Keratinocyte (primary cell): ENCODE measurements around the gene CXCL1. TPM values are rescaled to one million over a fixed set of nuclear protein-coding genes. Genes with fewer than 3 reads are reported as not detected.

Experiments
- DNase-seq: peaks from one replicate; pipeline ENCODE4 v3.0.0-alpha.2; 2011; ENCODE audit warnings: low read depth, missing footprints, low spot score
- FAIRE-seq: peaks from 2 replicates; lab custom pipeline; 2011; peaks lifted over from hg19 to GRCh38; lab: Jason Lieb, UNC
- H2AFZ ChIP-seq: 2 replicates; pipeline ENCODE4 v1.6.0; 2012; ENCODE audit warnings: low read length, control low read depth, inconsistent platforms; ENCODE audit not compliant: control insufficient read depth
- H3K27ac ChIP-seq: 2 replicates; pipeline ENCODE4 v1.5.1; 2011; ENCODE audit warnings: low read length; ENCODE audit not compliant: control insufficient read depth, insufficient read depth
- H3K27me3 ChIP-seq: 3 replicates; pipeline ENCODE4 v1.6.0; 2011; ENCODE audit warnings: low read length; ENCODE audit not compliant: control insufficient read depth, insufficient read depth; ENCODE audit errors: extremely low read depth
- H3K36me3 ChIP-seq, 2 experiments: 2 replicates in 1 of 2; 3 replicates in 1 of 2; pipeline ENCODE4 v1.5.1; 2011; ENCODE audit warnings: low read length in 2 of 2, mild to moderate bottlenecking in 1 of 2; ENCODE audit not compliant: control insufficient read depth in 2 of 2, insufficient read depth in 2 of 2; ENCODE audit errors: extremely low read depth in 1 of 2
- H3K4me1 ChIP-seq: 3 replicates; pipeline ENCODE4 v1.5.1; 2011; ENCODE audit warnings: low read length; ENCODE audit not compliant: control insufficient read depth, insufficient read depth; ENCODE audit errors: extremely low read depth
- H3K4me2 ChIP-seq: 3 replicates; pipeline ENCODE4 v1.6.0; 2011; ENCODE audit warnings: low read depth, low read length; ENCODE audit not compliant: control insufficient read depth, insufficient read depth; ENCODE audit errors: extremely low read depth
- H3K4me3 ChIP-seq, 3 experiments: fragments of 200-600 bp in 1 of 3; sonication (generic) in 1 of 3; 2 replicates in 2 of 3; 3 replicates in 1 of 3; pipeline ENCODE4 v1.5.1; 2011 to 2016; ENCODE audit warnings: low read length in 3 of 3, mild to moderate bottlenecking in 3 of 3, control low read depth in 2 of 3, inconsistent platforms in 1 of 3, low read depth in 1 of 3, mixed read lengths in 1 of 3, mixed run types in 1 of 3, moderate library complexity in 1 of 3; ENCODE audit not compliant: control insufficient read depth in 2 of 3, insufficient read depth in 2 of 3; ENCODE audit errors: extremely low read depth in 1 of 3
- H3K79me2 ChIP-seq: 2 replicates; pipeline ENCODE4 v1.6.0; 2012; ENCODE audit warnings: low read length; ENCODE audit not compliant: control insufficient read depth, insufficient read depth
- H3K9ac ChIP-seq: 3 replicates; pipeline ENCODE4 v1.6.0; 2011; ENCODE audit warnings: low read length; ENCODE audit not compliant: control insufficient read depth, insufficient read depth; ENCODE audit errors: extremely low read depth
- H3K9me1 ChIP-seq: 3 replicates; pipeline ENCODE4 v1.6.0; 2011; ENCODE audit warnings: low read length; ENCODE audit not compliant: control insufficient read depth, insufficient read depth; ENCODE audit errors: extremely low read depth
- H3K9me3 ChIP-seq: 2 replicates; pipeline ENCODE4 v1.5.1; 2012; ENCODE audit warnings: low read depth, low read length; ENCODE audit not compliant: control insufficient read depth
- H4K20me1 ChIP-seq: 3 replicates; pipeline ENCODE4 v1.6.0; 2011; ENCODE audit warnings: low read length; ENCODE audit not compliant: control insufficient read depth, insufficient read depth; ENCODE audit errors: extremely low read depth
- EZH2 ChIP-seq: IDR thresholded peaks from one replicate; pipeline ENCODE4 v1.6.1; 2012; ENCODE audit warnings: inconsistent platforms, mild to moderate bottlenecking, low read length, moderate library complexity
- dilution Hi-C: fragments of 300-500 bp; cut with MboI; formaldehyde crosslinking; loops from one replicate; pipeline ENCODE4 v1.7.0; 2020; ENCODE audit warnings: low sequenced_read_pairs; ENCODE audit not compliant: extremely low pct_ligation_motif_present
- polyA plus RNA-seq, 5 experiments: library from polyadenylated mRNA; depleted of rRNA in 3 of 5; stranded (reverse) in 3 of 5; stranded (forward) in 1 of 5; unstranded in 1 of 5; fragments of >200 nt; gene quantifications; 1 replicate in 1 of 5; 2 replicates in 3 of 5; 3 replicates in 1 of 5; pipeline versions ENCODE4 v1.2.1 to v1.2.3, GENCODE V29; 2011 to 2012; ENCODE audit warnings: missing spikeins in 2 of 5, low read depth in 1 of 5, low replicate concordance in 1 of 5
- TF ChIP-seq, protein P1 (sequence below), 3 experiments: IDR thresholded peaks in 1 of 3; conservative IDR thresholded peaks in 1 of 3; optimal IDR thresholded peaks in 1 of 3; 2 replicates in 2 of 3; 3 replicates in 1 of 3; pipeline versions ENCODE3 to v1.5.1; 2011; ENCODE audit warnings: low read length in 3 of 3, mild to moderate bottlenecking in 3 of 3, moderate library complexity in 2 of 3, control low read depth in 1 of 3, inconsistent platforms in 1 of 3; ENCODE audit not compliant: insufficient read depth in 2 of 3; ENCODE audit errors: extremely low read depth in 1 of 3

The CXCL1 gene
- polyA plus RNA-seq, 1 donor (not counting 4 experiments of a cell fraction or from before 2014, with no cell fraction given): 35.5 TPM

DNA sequence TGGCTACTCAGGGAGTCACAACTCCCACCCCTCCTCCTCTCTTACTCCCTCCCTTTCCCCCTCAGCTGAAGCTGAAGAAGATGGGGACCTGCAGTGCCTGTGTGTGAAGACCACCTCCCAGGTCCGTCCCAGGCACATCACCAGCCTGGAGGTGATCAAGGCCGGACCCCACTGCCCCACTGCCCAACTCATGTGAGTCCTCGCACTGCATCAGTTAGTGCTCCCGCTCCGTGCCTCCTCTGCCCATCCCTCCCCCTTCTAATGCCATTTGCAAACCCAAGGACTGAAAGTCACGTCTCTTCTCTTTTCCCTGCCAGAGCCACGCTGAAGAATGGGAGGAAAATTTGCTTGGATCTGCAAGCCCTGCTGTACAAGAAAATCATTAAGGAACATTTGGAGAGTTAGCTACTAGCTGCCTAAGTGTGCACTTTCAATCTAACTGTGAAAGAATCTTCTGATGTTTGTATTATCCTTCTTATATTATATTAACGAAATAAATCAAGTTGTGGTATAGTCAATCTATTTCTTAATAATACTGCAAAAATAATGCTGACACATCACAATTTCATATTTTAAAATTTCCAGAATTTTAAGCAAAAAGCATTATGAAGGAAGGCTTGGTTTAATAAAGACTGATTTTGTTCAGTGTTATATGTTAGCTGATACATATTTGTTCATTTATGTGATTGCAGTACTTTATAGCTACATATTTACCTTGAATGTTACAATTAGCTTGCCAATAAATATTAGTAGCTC lies 15.3 kb upstream of the CXCL1 start:
- H2AFZ ChIP-seq: peak overlapping the region; percentile 73
- H3K9me1 ChIP-seq: no peaks in the 10 kb centered on the region
- TF ChIP-seq, protein P1, sequence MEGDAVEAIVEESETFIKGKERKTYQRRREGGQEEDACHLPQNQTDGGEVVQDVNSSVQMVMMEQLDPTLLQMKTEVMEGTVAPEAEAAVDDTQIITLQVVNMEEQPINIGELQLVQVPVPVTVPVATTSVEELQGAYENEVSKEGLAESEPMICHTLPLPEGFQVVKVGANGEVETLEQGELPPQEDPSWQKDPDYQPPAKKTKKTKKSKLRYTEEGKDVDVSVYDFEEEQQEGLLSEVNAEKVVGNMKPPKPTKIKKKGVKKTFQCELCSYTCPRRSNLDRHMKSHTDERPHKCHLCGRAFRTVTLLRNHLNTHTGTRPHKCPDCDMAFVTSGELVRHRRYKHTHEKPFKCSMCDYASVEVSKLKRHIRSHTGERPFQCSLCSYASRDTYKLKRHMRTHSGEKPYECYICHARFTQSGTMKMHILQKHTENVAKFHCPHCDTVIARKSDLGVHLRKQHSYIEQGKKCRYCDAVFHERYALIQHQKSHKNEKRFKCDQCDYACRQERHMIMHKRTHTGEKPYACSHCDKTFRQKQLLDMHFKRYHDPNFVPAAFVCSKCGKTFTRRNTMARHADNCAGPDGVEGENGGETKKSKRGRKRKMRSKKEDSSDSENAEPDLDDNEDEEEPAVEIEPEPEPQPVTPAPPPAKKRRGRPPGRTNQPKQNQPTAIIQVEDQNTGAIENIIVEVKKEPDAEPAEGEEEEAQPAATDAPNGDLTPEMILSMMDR (optimal IDR thresholded peaks at IDR 0.05 in 1 of 3, IDR thresholded peaks at IDR 0.05 in 1 of 3, conservative IDR thresholded peaks at IDR 0.05 in 1 of 3; ENCODE audit: extremely low read depth in 1 of 3, insufficient read depth in 2 of 3, low read length in 3 of 3): no peak
- no peak for TF ChIP-seq EZH2
- H3K79me2 ChIP-seq: no peaks in the 10 kb centered on the region
- peaks cover 8% of the 10 kb centered on the region for H3K27me3 ChIP-seq
- dilution Hi-C loops: no loop called here
- H3K9ac ChIP-seq: no peak overlapping the region
- H3K36me3 ChIP-seq: no peaks in the 10 kb centered on the region
- H3K4me2 ChIP-seq: peak overlapping the region; percentile 74
- peaks cover 9% of the 10 kb centered on the region for H3K4me1 ChIP-seq
- H4K20me1 ChIP-seq: no peaks in the 10 kb centered on the region
- peak overlapping the region in 1 of 3 experiments; percentile 44 for H3K4me3 ChIP-seq
- no peak overlapping the region for H3K27ac ChIP-seq
- DNase-seq (no peak), FAIRE-seq (no peak)
- no peaks in the 10 kb centered on the region for H3K9me3 ChIP-seq

DNA sequence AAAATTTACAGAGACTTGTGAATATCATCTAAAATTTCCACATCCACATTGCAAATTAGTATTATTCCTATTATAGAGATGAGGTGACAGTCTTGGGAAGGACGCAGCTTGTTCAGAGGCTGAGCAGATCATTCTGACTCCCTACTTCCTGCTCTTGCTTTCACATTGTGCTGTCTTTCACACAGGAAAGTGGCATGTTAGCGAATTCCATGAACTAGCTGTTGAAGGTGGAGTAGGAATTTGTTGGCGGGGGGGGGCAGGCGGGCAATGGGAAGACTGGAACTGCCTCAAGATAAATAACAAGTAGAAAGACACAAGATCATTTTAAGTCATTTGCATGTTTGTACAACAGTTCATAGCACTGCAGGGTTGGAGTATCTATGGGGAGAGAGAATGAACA lies 13.8 kb upstream of the CXCL1 start:
- no peak overlapping the region for H3K4me2 ChIP-seq
- no peak overlapping the region for H3K4me3 ChIP-seq
- TF ChIP-seq, protein P1 (optimal IDR thresholded peaks at IDR 0.05 in 1 of 3, IDR thresholded peaks at IDR 0.05 in 1 of 3, conservative IDR thresholded peaks at IDR 0.05 in 1 of 3; ENCODE audit: extremely low read depth in 1 of 3, insufficient read depth in 2 of 3, low read length in 3 of 3): no peak
- no peak for TF ChIP-seq EZH2
- peaks cover 9% of the 10 kb centered on the region for H3K4me1 ChIP-seq
- H3K27me3 ChIP-seq: peaks cover 8% of the 10 kb centered on the region
- H2AFZ ChIP-seq: no peak overlapping the region
- dilution Hi-C loops: no loop called here
- peak; percentile 17 for FAIRE-seq
- H3K79me2 ChIP-seq: no peaks in the 10 kb centered on the region
- no peaks in the 10 kb centered on the region for H4K20me1 ChIP-seq
- no peaks in the 10 kb centered on the region for H3K9me3 ChIP-seq
- no peak overlapping the region for H3K27ac ChIP-seq
- no peaks in the 10 kb centered on the region for H3K36me3 ChIP-seq
- DNase-seq: no peak
- no peaks in the 10 kb centered on the region for H3K9me1 ChIP-seq
- H3K9ac ChIP-seq: no peak overlapping the region
